SK-N-MC (cell line): Measurements from ENCODE around the gene RIN1.

Experiments used
- EZH2 ChIP-seq: fragments of 200-600 bp; sonication (generic); IDR thresholded peaks from one replicate; pipeline ENCODE4 v1.6.1; 2017; ENCODE audit warnings: antibody characterized with exemption
- FOXP2 ChIP-seq: optimal IDR thresholded peaks from 2 replicates; pipeline ENCODE3; 2011; ENCODE audit warnings: mild to moderate bottlenecking, moderate library complexity; ENCODE audit not compliant: insufficient read depth; ENCODE audit errors: extremely low read length, control extremely low read depth
- POLR2AphosphoS5 ChIP-seq: IDR thresholded peaks from 2 replicates; pipeline ENCODE4 v1.6.1; 2012; ENCODE audit warnings: mild to moderate bottlenecking, low read depth, low read length, borderline replicate concordance

DNA sequence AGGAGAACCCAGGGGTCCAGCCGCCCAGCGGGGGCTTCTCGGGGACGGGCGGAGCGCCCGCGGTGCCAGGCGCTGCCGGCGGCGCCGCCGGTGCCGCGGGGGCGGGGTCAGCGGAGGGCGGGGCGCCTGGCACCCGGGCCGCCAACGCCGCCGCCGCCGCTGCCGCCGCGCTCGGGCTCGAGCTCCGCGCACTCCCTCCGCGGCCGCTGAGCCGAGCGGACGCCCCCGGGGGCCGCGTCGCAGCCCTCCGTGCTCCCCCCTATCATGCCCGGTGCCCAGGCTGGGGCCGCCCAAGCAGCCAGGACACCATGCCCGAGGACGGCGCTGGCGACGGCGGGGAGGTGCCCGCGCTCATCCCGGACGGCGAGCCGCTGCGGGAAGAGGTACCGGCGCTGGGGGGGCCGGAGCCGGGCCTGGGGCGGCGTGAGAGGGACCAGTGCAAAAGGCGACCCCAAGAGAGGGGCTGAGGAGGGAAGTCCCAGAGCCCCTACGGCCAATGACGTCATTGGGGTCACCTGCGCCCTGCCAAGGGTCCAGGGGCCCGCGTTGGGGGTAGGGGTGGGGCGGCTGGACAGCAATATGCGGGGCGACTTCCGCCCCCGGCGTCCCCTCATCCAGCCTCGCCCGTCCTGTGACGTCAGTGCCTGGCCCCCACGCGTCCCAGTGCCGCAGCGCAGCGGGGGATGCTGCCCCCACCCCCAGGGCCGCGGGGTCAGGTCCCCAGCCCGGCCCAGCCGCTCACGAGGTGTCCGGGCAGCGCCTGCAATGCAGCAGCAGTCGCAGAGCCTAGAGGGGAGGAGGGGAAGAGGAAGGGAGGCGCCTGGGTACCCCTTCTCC lies 44.3 kb downstream of the RIN1 start, which contains the start of gene TMEM151A:
- TF ChIP-seq POLR2AphosphoS5 (no peak), FOXP2 (no peak), EZH2 (no peak)
